GM21717 (cell line): ENCODE data around the gene CHRM4.

ENCODE experiments used
- ATAC-seq: cut with Tn5 transposase; IDR thresholded peaks from one replicate; pipeline ENCODE4 v1.9.1; 2021; ENCODE audit warnings: mild to moderate bottlenecking, moderate library complexity; ENCODE audit not compliant: unreplicated experiment

CHRM4 gene

DNA sequence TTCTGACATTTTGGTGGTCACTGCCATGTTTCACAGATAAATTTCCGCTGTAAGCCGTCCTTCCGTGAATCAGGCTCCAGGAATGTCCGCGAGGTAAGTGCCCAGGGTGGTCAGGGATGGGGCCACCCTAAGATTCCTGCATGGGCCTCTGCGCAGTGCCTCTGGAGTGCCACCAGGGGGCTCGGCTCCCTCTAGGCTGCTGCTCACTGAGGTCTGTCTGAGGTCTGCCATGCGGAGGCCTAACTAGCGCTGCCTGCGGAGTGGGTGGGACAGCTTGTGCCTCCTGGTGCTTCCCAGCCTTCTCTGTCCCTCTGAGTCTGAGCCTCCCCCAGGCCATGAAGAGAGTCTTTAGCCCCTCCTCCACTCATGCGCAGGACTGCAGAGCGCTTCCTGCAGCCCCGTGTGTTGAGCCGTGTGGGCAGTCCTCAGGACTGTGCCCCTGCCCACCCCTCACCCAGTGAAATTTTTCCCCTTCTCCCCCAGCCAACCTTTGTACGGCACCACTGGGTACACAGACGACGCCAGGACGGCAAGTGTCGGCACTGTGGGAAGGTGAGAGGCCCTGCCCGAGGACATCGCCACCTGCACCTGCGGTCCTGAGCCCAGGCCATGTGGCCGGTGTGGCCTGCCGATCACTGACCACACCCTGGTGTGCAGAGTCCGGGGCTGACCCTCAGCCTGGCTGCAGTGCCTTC is 22.0 kb downstream of the CHRM4 start:
- no peak for ATAC-seq

DNA sequence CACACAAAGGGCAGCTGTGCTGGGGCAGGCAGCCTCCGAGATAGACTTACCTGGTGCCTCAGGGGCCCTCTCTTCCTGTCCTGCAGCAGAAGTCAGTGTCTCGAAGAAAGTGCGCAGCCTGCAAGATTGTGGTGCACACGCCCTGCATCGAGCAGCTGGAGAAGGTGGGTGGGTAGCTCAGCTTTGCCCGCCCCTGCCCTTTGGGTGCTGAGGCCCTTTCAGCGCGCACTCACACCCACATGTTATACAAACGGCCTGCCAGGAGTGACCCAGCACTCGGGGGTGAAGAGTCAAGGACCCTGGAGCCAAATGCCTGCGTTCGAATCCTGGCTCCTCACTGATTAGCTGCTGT is 23.7 kb downstream of the CHRM4 start:
- no peak for ATAC-seq

DNA sequence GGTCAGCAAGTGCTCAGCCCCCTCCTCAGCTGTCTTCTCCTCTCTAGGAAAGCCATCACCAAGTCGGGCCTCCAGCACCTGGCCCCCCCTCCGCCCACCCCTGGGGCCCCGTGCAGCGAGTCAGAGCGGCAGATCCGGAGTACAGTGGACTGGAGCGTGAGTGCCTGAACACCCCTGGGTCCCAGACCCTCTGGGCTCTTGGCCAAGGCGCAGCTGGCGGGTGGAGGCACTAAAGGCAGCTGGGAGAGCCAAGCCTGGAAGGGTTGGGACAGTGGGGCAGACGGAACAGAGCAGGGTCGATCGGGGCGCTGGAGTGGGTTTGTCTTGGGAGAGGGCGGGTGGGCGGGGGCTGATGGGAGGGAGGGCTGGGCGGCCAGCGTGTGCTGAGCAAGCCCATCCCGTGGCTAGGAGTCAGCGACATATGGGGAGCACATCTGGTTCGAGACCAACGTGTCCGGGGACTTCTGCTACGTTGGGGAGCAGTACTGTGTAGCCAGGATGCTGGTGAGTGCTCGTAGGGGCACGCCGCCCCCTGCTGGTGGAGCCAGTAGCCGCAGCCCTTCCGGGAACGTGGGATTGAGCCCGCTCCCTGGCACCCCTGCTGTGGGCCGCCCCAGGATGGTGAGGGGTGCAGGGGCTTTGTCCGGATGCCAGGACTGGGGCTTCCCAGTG is 24.2 kb downstream of the CHRM4 start:
- ATAC-seq, result no peak

DNA sequence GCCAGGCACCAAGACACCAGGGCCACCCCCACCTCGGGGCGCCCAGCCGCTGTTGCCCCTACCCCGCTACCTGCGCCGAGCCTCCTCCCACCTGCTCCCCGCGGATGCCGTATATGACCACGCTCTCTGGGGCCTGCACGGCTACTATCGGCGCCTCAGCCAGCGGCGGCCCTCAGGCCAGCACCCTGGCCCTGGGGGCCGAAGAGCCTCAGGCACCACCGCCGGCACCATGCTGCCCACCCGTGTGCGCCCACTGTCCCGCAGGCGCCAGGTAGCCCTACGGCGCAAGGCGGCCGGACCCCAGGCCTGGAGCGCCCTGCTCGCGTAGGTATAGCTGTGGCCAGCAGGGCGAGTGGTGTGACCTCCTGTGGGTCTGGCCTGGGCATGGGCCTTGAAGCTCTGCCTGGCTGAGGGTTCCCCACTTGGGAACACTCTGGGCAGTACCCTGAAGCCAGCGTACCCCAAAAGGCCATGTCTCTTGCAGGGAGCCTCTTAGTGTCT is 24.9 kb downstream of the CHRM4 start:
- no peak for ATAC-seq

DNA sequence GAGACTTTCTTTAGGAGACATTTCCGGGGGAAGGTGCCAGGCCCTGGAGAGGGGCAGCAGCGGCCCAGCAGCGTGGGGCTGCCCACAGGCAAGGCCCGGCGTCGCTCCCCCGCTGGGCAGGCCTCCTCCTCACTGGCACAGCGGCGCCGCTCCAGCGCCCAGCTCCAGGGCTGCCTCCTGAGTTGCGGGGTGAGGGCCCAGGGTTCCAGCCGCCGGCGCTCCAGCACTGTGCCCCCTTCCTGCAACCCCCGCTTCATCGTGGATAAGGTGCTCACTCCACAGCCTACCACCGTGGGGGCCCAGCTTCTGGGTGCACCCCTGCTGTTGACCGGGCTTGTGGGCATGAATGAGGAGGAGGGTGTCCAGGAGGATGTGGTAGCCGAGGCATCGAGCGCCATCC is 25.3 kb downstream of the CHRM4 start:
- no peak for ATAC-seq

DNA sequence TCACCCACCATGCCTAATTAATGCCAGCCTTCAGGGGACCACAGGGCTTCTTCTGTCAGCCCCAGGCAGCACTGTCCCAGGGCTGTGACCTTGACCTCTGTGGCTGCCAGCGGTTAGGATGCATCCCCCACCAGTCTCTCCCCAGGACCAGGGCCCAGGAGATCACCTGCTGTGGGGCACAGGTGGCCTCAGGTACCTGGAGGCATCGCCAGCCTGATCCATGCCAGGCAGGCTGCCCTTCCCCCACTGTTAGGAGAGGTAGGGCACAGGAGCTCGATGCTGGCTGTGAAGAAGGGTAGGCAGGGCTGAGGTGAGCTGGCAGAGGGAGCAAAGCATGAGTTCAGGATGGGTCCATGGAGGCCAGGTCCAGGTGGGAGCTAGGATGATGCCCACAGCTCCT is 26.8 kb downstream of the CHRM4 start:
- ATAC-seq, result no peak

DNA sequence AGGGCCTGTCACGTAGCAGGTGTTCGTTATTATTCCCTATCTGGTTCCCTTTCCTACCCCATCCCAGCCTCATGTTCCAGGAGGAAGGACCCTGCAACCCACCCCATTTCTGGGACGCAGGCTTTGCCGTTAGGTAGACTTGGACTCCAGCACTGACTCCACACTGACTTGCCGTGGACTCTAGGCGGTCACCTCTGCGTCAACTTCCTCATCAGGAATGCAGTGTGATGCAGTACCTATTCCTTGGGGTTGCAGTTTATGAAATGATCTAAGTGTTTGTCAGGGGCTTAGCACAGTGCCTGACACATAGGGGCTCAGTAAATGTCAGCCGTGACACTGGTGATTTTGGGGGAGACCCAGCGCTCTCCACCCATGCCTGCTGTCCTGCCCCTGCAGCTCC is 27.5 kb downstream of the CHRM4 start:
- no peak for ATAC-seq

DNA sequence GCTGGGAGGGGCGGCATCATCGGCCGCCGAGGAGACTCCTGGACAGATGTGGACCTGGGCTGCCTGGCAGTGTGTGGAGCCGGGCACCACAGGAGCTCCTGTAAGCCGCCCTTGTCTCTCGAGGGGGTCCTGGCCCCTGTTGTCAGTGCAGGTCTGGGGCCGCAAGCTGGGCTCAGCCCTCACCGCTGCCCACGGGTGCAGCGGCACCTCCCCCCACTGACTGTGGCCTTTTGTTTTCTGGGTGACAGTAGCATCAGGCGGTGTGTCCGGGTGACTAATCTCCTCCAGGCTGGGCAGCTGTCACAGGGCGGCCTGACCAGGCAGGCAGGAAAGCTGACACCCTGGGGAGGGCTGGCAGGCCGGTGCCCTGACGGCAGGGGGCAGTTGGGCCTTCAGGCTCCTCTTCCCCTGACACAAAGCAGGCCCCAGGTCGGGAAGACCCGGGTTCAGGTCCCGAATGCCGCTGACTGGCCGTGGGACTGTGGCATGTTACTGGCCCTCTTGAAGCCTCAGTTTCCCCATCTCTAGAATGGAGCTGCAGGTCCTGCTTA is 28.0 kb downstream of the CHRM4 start:
- ATAC-seq, result no peak

DNA sequence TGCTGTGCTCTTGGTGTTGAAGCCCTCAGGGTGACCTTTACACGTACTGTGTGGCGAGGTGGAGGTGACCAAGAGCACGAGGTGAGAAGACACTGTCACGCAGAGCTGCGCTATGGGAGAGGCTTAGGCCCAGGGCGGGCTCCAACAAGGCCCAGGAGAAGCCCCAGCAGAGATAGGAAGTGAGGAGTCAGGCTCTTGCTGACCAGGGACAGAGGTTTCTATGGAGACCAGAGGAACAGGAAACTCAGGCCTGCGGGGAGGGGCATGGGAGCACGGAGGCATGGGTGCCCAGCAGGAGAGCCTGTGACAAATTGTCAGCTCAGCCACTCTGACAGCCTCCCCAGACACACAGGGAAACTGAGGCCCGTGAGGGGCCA is 28.6 kb downstream of the CHRM4 start:
- ATAC-seq, result no peak

DNA sequence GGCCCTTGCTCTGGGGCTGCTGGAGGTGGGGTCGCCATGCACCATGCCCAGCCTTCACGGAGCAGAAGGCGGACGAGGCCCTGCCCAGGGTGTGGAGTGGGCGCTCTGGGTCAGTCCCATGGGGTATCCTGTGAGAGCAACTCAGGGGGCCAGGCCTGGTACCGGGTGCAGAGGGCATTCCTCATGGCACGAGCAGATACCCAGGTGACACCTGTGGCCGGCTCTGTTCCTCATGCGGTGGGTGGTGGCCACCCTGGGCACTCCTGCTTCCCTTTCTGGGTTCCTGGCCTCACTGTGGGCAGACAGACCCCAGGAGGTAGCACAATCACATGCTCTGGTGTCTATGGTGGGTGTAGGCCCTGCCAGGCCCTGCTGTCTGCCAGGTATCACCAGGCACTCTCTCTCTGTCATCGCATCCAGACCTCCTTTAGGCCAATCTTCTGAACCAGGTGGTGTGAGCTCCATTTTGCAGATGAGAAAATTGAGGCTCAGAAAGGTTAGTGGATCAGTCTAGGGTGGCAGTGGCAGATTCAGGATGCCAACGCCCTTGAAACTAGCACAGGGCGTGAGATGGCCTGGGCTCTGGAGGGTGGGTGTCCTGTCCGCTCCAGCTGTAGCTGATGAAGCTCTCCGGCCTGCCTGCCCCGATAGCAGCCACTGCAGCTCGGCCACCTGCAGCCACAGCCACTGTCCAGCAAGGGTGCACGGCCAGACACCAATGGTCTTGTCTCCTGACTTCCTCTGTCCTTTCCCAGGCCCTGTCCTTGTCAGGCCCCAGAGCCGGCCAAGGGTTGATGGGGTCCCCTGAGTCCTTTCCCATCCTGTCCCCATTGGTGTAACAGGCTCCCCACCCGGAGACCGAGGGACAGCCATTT is 29.2 kb downstream of the CHRM4 start:
- no peak for ATAC-seq

DNA sequence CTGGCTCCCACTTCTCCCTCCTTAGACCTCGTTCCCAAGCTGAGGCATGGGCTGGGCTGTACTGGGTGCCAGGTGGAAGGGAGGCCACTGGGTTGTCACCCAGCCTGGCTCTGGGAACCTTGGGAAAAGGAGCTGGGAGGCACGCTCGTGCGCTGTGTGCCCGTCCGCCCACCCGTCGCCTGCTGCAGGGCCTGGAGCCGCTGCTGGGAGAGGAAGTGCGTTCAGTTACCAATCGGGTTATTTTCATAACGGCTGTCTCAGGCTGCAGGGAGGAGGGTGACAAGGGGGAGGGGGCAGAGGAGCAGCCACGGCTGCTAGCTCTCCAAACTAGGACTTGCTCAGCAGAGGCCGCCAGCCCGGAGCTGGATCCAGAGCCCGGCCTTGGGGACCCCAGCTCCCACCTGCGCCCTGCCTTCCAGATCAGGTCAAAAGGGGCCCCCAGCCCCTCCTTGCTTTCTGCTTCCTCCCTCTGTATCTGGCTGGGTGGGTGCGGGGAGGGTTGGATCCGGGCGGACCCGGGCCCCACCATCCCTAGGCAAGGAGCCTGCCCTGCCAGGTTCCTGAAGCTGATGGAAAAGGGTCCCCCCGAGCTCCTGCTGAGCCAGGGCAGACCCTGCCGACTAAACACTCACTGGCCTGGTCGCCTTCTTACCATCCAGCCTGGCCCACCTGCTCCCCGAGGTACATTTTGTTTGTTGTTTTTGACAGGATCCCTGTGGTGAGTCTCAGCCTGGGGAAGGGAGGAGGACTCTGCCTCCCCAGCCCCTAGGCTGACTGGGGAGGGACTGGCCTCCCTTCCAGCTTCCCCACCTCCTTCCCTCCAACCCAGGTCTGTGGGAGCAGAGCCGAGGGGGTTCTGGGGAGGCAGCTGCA is 30.1 kb downstream of the CHRM4 start:
- peak; percentile 84 for ATAC-seq

DNA sequence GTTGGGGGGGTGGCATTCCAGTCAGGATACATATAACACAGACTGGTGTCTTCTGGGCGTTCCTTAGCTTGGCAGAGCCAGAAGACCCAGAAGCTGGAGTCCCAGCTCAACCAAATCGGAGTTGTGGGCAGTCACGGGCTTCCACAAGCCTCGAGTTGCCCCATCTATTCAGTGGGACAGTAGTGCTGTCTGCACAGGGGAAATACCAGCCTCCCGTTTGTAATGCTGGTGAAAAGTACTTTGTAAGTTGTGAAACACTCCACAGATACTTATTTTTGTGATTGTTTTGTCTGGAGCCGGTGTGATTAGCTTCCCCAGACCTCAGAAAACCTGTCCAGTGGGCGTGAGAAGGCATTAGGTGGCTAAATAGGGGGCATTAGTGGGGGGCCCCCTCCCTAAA is 30.7 kb downstream of the CHRM4 start:
- peak; percentile 23 for ATAC-seq

DNA sequence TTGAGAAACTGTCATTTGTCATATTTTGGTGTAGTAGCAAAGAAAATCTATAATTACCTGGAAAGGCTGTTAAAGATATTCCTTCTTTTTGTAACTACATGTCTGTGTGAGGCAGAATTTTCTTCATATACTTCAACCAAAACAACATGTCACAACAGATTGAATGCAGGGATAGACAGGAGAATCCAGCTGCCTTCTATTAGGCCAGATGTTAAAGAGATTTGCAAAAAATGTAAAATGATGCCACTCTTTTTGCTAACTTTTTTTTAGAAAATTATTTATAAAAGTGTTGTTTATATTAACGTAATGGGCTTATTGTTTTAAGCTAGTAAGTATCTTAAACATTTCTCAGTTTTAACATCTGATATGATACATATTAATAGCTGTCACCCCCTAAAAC is 31.6 kb downstream of the CHRM4 start:
- ATAC-seq, result no peak

DNA sequence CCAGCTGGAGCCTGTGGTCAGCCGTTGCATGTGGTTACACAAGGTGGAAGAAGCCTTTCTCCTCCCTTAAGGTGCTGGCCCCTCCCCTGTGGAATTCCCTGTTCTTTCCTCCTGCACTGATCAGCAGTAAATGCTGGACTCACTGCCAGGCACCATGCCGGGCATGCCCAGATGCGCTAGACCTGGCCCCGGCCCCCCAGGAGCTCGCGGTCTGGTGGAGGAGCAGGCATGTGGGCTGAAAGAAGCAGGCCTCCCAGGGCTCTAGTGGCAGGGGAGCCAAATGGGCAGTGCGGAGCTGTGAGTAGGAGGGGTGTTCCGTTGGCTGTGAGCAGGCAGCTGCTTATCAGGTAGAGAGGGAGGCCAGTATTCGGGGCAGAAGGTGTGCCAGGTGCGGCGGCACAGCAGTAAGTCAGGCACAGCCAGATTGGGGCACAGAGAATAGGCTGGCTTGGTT is 34.1 kb downstream of the CHRM4 start:
- no peak for ATAC-seq

DNA sequence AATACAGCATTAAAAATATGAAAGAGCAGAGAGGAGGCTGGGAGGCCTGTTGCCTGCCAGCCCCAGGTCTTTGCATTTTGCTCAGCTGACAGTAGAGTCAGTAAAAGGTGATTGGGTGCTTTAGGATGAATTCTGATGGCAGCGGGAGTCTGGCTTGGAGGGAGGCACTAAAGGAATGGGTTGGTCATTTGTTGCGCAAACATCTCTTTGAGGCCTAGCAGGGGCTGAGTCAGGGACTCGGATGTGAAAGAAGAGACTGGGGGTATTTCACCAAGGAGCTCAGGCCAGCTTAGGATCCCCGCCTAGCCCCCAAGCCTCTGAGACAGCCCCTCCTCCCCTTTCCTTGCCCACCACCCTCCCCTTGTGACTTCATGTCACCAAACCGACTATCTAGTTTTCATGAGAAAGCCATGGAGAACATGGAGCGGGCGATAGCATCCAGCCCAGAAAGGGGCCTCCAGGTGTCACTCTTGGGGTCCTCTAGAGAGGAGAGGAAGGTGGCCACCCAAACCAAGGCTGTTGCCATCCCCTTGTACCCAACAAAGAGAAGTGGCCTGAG is 34.6 kb downstream of the CHRM4 start:
- no peak for ATAC-seq

DNA sequence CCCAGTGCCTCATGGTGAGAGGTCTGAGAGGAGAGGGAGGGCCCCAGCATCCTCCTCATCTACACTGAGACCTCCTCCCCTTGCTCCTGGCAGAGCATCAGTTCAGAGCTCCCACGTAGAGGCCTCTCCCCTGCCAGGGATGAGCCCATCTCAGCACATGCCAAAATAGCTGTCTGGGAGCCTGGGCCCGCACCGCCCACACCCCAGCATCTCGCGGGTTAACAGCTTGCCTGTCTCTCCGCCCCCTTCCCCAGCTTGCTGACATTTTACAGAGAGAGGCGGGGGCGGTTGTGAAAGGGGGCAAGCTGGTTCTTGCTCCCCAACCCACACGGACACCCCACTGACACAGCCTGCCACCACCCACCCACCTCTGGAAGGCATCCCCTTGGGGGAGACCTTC is 37.9 kb downstream of the CHRM4 start:
- no peak for ATAC-seq

DNA sequence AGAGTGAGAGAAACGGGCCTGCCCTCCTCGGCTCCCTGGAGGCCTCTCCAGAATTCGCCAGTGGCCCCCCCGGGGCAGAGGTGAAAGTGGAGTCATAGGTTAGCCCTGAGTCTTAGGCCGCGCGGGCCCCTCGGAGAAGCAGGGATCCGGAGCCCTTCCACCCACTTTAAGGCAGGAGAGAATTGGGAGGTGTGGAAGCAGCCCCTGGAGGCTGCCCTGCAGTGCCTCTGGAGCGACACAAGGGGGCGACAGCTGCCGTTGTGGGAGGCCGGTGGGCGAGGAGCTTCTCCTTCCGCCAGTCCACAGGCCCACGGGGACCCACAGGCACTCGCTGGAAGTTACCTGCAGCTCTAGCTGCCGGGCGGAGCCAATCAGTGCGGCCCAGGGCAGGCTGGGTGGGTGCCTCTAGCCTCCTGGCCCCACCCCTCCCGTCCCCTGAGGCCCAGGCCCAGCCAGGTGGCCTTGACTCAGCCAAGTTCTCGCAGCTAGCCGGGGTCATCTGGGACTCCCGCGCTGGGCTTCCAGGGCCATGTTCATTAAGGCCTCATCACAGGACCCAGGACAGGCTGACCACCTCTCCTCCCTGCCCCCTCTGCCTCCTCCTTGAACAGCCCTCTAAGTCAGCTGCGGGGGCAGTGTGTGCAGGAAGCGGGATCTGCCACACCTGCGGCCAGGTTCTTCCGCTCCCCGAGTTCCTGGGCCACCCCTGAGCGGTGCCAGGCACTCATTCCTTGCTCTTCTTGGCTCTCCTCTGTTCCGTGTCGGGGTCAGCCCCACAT is 39.3 kb downstream of the CHRM4 start:
- no peak for ATAC-seq

DNA sequence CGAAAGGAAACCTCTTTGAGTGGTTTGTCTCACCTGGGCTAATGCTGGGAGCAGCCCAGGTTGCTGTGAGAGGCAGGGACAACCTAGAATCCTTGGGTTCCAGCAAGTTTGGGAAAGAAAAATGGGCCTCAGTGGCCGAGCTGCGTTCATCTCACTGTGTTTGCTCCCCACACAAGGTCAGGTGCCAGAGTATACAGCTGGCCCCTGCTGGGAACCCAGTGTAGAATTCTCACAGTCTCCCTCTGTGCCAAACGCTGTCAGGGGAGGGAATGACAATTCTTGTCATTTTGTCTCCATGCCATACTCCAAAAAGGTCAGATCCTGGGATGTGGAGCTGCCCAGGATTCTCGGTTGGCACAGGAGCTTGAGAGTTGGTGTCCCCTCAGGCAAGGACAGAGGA is 40.0 kb downstream of the CHRM4 start:
- ATAC-seq, result no peak

DNA sequence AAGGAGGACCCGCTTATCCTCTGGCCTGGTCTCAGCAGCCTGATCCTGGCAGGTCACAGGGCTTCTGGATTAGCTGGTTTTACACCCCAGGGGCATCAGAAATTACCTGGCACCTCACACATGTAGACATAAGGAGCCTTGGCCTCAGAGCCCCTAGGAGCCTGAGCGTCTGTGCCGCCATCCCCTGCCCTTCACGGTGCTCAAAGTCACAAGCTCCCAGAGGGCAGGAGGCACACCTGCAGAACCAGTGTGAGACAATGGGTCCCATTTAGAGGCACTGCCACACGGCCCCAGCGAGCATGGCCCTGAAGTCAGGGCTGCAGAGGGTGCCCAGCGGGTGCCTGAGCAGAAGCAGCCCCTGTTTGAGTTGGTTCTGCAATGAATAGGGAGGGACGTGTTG is 40.4 kb downstream of the CHRM4 start:
- no peak for ATAC-seq
